Neural progenitor cell (in vitro differentiated cells): ENCODE results near the gene NEO1. TPM values are rescaled to one million over a fixed set of nuclear protein-coding genes. Genes with fewer than 3 reads are reported as not detected.

ENCODE experiments used
- DNase-seq: peaks from one replicate; pipeline ENCODE4 v3.0.0-alpha.2; 2016; ENCODE audit warnings: low spot score
- H2AFZ ChIP-seq: fragments of 200-600 bp; sonication (generic); replicated peaks from 2 replicates; pipeline ENCODE4 v1.6.1; 2016; ENCODE audit warnings: antibody characterized with exemption
- H3F3A ChIP-seq: fragments of 200-600 bp; sonication (generic); 2 replicates; pipeline ENCODE4 v1.6.1; 2016; ENCODE audit warnings: antibody characterized with exemption, low read depth
- H3K27ac ChIP-seq: fragments of 200-600 bp; sonication (generic); 2 replicates; pipeline ENCODE4 v1.5.1; 2016; ENCODE audit warnings: mild to moderate bottlenecking
- H3K27me3 ChIP-seq: fragments of 200-600 bp; sonication (generic); 2 replicates; pipeline ENCODE4 v1.6.1; 2016; ENCODE audit warnings: mild to moderate bottlenecking, moderate library complexity
- H3K36me3 ChIP-seq: fragments of 200-600 bp; sonication (generic); 2 replicates; pipeline ENCODE4 v1.5.1; 2016
- H3K4me1 ChIP-seq: fragments of 200-600 bp; sonication (generic); 2 replicates; pipeline ENCODE4 v1.6.1; 2016; ENCODE audit warnings: mixed run types
- H3K4me2 ChIP-seq: fragments of 200-600 bp; sonication (generic); 2 replicates; pipeline ENCODE4 v1.6.1; 2016
- H3K4me3 ChIP-seq: fragments of 200-600 bp; sonication (generic); 2 replicates; pipeline ENCODE4 v1.5.1; 2016
- H3K79me2 ChIP-seq: fragments of 200-600 bp; sonication (generic); 2 replicates; pipeline ENCODE4 v1.6.1; 2016; ENCODE audit warnings: low read depth
- H3K9ac ChIP-seq: fragments of 200-600 bp; sonication (generic); 2 replicates; pipeline ENCODE4 v1.6.1; 2016
- H3K9me3 ChIP-seq: fragments of 200-600 bp; sonication (generic); 2 replicates; pipeline ENCODE4 v1.5.1; 2016; ENCODE audit warnings: low read depth
- H4K20me1 ChIP-seq: fragments of 200-600 bp; sonication (generic); 2 replicates; pipeline ENCODE4 v1.6.1; 2016; ENCODE audit warnings: low read depth
- H3K27ac Mint-ChIP-seq: 3 replicates; pipeline ENCODE4 v1.8.0; 2021; ENCODE audit warnings: mixed read lengths
- H3K27me3 Mint-ChIP-seq: 2 replicates; pipeline ENCODE4 v1.8.0; 2022; ENCODE audit warnings: low read depth, mild to moderate bottlenecking, inconsistent platforms, moderate library complexity, mixed read lengths; ENCODE audit not compliant: insufficient read depth
- H3K36me3 Mint-ChIP-seq: 3 replicates; pipeline ENCODE4 v1.8.0; 2021; ENCODE audit warnings: mixed read lengths
- H3K4me1 Mint-ChIP-seq: 3 replicates; pipeline ENCODE4 v1.8.0; 2021; ENCODE audit warnings: mixed read lengths
- H3K4me3 Mint-ChIP-seq: 3 replicates; pipeline ENCODE4 v1.8.0; 2021; ENCODE audit warnings: mild to moderate bottlenecking, moderate library complexity, mixed read lengths
- H3K9me3 Mint-ChIP-seq: 3 replicates; pipeline ENCODE4 v1.8.0; 2020; ENCODE audit warnings: mixed read lengths
- EZH2 ChIP-seq: fragments of 200-600 bp; sonication (generic); IDR thresholded peaks from 2 replicates; pipeline ENCODE4 v1.6.1; 2017; ENCODE audit warnings: antibody characterized with exemption, mild to moderate bottlenecking, moderate library complexity
- EZH2phosphoT487 ChIP-seq: fragments of 200-600 bp; sonication (generic); IDR thresholded peaks from 2 replicates; pipeline ENCODE4 v1.6.1; 2017; ENCODE audit warnings: antibody characterized with exemption
- total RNA-seq: library from RNA; depleted of rRNA; stranded (reverse); fragments of >200 nt; gene quantifications from 2 replicates; pipeline ENCODE4 v1.2.3, GENCODE V29; 2015; ENCODE audit warnings: low replicate concordance
- TF ChIP-seq, protein P1 (sequence below): fragments of 200-600 bp; sonication (generic); IDR thresholded peaks from 2 replicates; pipeline ENCODE4 v1.5.1; 2017; ENCODE audit warnings: antibody characterized with exemption, mild to moderate bottlenecking

Gene NEO1
- total RNA-seq, 1 donor from 2014 or later, result 77.9 TPM

DNA sequence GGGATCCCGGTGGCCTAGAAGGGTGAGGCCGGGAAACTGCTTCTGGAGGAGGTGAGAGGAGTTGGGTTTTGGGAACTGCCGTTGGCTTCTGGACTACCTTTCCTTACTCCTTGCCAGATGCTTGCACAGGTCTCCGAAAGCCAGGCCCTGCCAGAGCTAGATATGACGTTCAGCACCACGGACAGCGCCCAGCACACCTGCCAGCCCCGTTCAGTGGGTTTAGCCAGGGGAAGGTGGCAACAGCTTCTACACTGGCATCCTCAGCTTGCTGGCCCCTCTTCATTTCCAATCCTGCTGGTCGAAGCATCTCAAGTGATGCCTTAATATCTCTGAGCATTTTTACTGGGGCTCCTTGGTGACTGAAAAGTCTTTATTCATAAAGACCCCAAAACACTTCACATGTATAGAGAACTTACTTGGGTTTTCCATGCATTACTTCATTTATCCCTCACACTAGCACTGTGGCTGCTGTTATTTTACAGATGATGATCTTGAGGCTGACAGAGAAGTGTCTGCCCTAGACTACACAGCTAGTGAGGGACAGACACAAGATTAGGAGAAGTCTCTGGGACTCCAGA lies 294.6 kb downstream of the NEO1 start:
- no peak overlapping the region for H3K4me2 ChIP-seq
- no peaks in the 10 kb centered on the region for H3K9me3 ChIP-seq
- Mint-ChIP-seq H3K4me1 (no peaks in the 10 kb centered on the region), H3K27ac (no peak overlapping the region), H3K27me3 (peaks cover 8% of the 10 kb centered on the region), H3K4me3 (no peak overlapping the region), H3K9me3 (no peaks in the 10 kb centered on the region), H3K36me3 (no peaks in the 10 kb centered on the region)
- H2AFZ ChIP-seq, result no peak overlapping the region
- H3K4me3 ChIP-seq, result no peak overlapping the region
- no peak overlapping the region for H3K27ac ChIP-seq
- H4K20me1 ChIP-seq, result peaks cover 43% of the 10 kb centered on the region
- no peak overlapping the region for H3K9ac ChIP-seq
- no peaks in the 10 kb centered on the region for H3K27me3 ChIP-seq
- H3K4me1 ChIP-seq, result no peaks in the 10 kb centered on the region
- DNase-seq, result peak; percentile 90
- TF ChIP-seq EZH2phosphoT487, result no peak
- H3K36me3 ChIP-seq, result no peaks in the 10 kb centered on the region
- no peaks in the 10 kb centered on the region for H3K79me2 ChIP-seq
- no peaks in the 10 kb centered on the region for H3F3A ChIP-seq

DNA sequence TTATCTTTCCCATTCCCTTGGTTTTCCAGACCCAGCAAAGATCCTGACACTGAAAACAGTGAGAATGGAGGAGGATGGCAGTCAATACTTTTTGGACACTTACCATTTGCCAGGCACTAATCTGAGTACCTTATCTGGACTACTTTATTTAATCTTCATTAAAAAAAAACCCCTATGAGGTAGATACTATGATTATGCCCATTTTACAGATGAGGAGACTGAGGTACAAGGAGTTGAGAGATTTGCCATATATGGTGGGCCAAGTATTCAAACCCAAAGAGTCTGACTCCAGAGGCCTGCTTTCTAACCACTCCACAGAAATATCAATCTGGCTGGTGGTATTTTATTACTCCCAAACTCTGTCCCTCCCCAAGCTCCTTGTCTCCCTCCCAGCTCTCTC lies 296.9 kb downstream of the NEO1 start:
- H3K27ac Mint-ChIP-seq, result no peak overlapping the region
- DNase-seq, result no peak
- Histone ChIP-seq H3K36me3 (no peaks in the 10 kb centered on the region), H3K4me2 (no peak overlapping the region), H3K27ac (no peak overlapping the region), H4K20me1 (peaks cover 38% of the 10 kb centered on the region), H3K79me2 (no peaks in the 10 kb centered on the region), H3K27me3 (no peaks in the 10 kb centered on the region), H3K4me3 (no peak overlapping the region), H2AFZ (no peak overlapping the region), H3K9me3 (no peaks in the 10 kb centered on the region), H3K4me1 (no peaks in the 10 kb centered on the region), H3K9ac (no peak overlapping the region), H3F3A (no peaks in the 10 kb centered on the region)
- H3K27me3 Mint-ChIP-seq, result peaks cover 8% of the 10 kb centered on the region
- H3K36me3 Mint-ChIP-seq, result no peaks in the 10 kb centered on the region
- no peak overlapping the region for H3K4me3 Mint-ChIP-seq
- TF ChIP-seq EZH2 (no peak), EZH2phosphoT487 (no peak)
- TF ChIP-seq, protein P1, sequence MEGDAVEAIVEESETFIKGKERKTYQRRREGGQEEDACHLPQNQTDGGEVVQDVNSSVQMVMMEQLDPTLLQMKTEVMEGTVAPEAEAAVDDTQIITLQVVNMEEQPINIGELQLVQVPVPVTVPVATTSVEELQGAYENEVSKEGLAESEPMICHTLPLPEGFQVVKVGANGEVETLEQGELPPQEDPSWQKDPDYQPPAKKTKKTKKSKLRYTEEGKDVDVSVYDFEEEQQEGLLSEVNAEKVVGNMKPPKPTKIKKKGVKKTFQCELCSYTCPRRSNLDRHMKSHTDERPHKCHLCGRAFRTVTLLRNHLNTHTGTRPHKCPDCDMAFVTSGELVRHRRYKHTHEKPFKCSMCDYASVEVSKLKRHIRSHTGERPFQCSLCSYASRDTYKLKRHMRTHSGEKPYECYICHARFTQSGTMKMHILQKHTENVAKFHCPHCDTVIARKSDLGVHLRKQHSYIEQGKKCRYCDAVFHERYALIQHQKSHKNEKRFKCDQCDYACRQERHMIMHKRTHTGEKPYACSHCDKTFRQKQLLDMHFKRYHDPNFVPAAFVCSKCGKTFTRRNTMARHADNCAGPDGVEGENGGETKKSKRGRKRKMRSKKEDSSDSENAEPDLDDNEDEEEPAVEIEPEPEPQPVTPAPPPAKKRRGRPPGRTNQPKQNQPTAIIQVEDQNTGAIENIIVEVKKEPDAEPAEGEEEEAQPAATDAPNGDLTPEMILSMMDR, result no peak
- H3K9me3 Mint-ChIP-seq, result no peaks in the 10 kb centered on the region
- no peaks in the 10 kb centered on the region for H3K4me1 Mint-ChIP-seq

DNA sequence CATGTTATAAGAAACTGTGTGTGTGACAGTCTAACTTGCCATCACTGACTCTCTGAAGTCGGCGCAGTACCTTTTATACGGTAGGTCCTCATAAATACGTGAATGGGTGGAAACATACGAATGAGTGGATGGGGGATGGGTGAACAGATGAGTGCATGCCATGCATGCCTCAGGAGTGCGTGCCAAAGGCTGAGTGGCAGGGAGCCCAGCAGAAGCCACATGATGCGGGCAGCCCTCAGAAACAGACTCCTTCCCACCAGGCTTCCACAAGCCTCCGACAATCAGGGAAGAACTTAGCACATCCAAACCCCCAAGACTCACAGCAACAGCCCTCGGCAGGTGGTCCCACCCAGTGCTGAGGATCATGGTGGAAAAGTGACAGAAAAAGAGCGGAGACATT lies 299.8 kb downstream of the NEO1 start:
- no peak for DNase-seq
- Histone ChIP-seq H3K9ac (no peak overlapping the region), H2AFZ (no peak overlapping the region), H3K27ac (no peak overlapping the region), H4K20me1 (peaks cover 21% of the 10 kb centered on the region), H3K4me1 (no peaks in the 10 kb centered on the region), H3K27me3 (no peaks in the 10 kb centered on the region), H3K79me2 (no peaks in the 10 kb centered on the region), H3K9me3 (no peaks in the 10 kb centered on the region), H3K36me3 (no peaks in the 10 kb centered on the region), H3K4me2 (no peak overlapping the region), H3K4me3 (no peak overlapping the region), H3F3A (no peaks in the 10 kb centered on the region)
- no peak for TF ChIP-seq EZH2
- TF ChIP-seq, protein P1, result no peak
- Mint-ChIP-seq H3K36me3 (no peaks in the 10 kb centered on the region), H3K4me3 (no peak overlapping the region), H3K27ac (no peak overlapping the region), H3K9me3 (no peaks in the 10 kb centered on the region), H3K27me3 (peaks cover 6% of the 10 kb centered on the region), H3K4me1 (no peaks in the 10 kb centered on the region)

DNA sequence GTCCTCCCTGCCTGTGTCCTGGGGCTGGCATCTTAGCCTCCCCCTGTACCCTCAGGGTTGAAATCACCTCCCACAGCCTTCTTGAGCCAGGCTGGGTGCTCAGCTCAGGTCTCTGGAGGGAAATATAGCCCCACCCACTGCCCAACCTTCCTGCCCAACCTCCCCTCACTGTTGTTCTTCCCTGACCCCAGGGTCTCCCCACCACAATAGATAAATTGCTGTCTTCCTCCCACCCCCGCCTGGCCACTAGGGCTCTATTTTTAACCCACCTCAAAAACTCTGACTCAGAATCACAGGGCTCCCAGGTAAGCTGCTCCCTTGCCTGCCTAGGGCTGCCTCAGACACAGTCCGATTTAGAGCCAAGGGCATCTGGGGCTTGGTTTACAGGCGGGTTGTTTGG lies 301.5 kb downstream of the NEO1 start:
- Histone ChIP-seq H3K27ac (no peak overlapping the region), H3K79me2 (no peaks in the 10 kb centered on the region), H4K20me1 (peaks cover 13% of the 10 kb centered on the region), H3K27me3 (no peaks in the 10 kb centered on the region), H3F3A (no peaks in the 10 kb centered on the region), H3K4me3 (no peak overlapping the region), H3K9ac (no peak overlapping the region), H3K36me3 (no peaks in the 10 kb centered on the region), H3K4me1 (no peaks in the 10 kb centered on the region), H2AFZ (no peak overlapping the region), H3K4me2 (no peak overlapping the region), H3K9me3 (no peaks in the 10 kb centered on the region)
- Mint-ChIP-seq H3K4me1 (peaks cover 3% of the 10 kb centered on the region), H3K27me3 (no peaks in the 10 kb centered on the region), H3K27ac (no peak overlapping the region), H3K9me3 (no peaks in the 10 kb centered on the region), H3K4me3 (no peak overlapping the region), H3K36me3 (no peaks in the 10 kb centered on the region)
- TF ChIP-seq EZH2 (no peak), EZH2phosphoT487 (no peak)
- TF ChIP-seq, protein P1, result no peak
- DNase-seq, result no peak
